NCI-H446 (cell line): ENCODE data around the gene YAF2.
"Not testable (repeated sequence)": the region's sequence is repeated elsewhere in the genome, so short reads cannot be mapped to it uniquely, and the experiment has no call there.

Experiments
- DNase-seq, 2 experiments: peaks; one replicate each; lab custom pipeline; 2025; lab: John Stamatoyannopoulos, UW

The YAF2 gene

DNA sequence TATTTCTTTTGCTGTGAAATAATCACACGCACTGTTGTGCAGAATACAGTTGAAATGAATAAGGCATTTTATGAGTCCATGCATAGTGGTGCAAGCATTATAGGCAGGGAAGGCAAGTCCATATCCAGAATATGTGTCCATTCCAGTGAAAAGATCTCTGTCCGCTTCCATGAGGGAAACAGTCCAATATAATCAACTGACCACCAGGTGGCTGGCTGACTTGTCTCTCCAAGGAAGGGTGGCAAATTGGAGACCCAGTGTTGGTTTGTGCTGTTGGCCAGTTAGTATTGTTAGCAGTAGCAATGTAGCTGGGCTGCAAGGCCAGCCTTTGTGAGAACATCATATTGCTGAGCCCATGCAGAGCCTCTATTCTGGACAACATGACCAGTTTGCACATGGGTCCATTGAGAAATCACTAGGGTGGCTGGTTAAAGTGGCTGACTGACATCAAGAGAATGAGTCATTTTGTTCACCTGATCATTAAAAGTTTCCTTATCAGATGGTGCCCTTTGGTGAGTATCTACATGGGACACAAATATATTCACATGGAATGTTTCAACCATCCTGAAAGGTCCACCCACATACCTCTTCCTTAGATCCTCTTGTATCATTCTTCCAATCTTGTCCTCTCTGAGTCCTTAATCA, 17.3 kb upstream of the YAF2 start:
- DNase-seq = no peak

DNA sequence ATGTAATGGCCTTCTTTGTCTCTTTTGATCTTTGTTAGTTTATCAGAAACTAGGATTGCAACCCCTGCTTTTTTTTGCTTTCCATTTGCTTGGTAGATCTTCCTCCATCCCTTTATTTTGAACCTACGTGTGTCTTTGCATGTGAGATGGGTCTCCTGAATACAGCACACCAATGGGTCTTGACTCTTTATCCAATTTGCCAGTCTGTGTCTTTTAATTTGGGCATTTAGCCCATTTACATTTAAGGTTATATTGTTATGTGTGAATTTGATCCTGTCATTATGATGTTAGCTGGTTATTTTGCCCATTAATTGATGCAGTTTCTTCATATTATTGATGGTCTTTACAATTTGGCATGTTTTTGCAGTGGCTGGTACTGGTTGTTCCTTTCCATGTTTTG, 14.6 kb upstream of the YAF2 start:
- not testable (repeated sequence) for DNase-seq

DNA sequence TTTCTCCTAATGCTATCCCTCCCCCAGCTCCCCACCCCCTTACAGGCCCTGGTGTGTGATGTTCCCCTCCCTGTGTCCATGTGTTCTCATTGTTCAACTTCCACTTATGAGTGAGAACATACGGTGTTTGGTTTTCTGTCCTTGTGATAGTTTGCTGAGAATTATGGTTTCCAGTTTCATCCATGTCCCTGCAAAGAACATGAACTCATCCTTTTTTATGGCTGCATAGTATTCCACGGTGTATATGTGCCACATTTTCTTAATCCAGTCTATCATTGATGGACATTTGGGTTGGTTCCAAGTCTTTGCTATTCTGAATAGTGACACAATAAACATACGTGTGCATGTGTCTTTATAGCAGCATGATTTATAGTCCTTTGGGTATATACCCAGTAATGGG, 11.0 kb upstream of the YAF2 start:
- not testable (repeated sequence) for DNase-seq

DNA sequence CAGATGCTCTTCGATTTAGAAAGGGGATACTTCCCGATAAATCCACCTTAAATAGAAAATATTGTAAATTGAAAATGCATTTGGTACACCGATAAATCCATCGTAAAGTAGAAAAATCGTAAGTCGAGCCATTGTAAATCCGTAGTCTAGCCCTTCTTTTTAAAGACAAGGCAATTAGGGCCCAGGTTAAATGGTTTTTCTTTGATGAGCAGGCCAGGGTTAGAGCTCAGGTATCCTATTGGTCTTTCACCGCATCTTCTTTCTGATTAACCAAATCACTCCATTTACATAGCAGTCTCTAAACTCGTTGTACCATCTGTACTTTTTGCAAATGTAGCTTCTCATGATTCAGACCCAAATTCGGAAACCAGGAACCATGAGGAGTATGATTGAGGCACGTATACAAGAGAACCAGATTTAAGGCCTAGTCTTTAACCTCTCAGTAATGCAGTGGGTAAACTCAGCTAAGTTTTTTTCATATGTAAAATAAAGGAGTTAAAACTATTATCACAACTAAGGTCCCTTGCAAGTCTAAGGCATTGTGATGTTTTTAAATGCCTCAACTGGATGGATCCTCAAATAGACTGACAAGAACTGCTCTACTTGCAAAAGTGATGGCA, 2.2 kb upstream of the YAF2 start:
- DNase-seq = no peak

DNA sequence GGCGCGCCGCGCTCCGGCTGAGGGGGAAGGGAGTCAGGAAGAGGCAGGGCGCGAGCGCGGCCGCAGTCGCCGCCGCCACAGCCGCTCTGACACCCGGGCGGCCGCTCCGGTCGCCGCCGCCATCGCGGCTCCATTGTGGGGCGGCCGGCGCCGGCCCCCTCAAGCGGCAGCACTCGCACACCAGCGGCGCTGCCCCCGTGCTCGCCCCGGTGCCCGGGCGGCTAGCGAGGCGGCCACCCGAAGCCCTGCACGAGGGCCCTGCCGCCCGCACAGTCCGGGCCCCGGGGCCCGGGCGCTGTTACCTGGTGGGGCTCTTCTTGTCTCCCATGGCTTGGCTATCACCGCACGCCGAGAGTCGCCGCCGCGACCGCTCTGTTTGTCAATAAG, 202 bp downstream of the YAF2 start:
- no peak for DNase-seq

DNA sequence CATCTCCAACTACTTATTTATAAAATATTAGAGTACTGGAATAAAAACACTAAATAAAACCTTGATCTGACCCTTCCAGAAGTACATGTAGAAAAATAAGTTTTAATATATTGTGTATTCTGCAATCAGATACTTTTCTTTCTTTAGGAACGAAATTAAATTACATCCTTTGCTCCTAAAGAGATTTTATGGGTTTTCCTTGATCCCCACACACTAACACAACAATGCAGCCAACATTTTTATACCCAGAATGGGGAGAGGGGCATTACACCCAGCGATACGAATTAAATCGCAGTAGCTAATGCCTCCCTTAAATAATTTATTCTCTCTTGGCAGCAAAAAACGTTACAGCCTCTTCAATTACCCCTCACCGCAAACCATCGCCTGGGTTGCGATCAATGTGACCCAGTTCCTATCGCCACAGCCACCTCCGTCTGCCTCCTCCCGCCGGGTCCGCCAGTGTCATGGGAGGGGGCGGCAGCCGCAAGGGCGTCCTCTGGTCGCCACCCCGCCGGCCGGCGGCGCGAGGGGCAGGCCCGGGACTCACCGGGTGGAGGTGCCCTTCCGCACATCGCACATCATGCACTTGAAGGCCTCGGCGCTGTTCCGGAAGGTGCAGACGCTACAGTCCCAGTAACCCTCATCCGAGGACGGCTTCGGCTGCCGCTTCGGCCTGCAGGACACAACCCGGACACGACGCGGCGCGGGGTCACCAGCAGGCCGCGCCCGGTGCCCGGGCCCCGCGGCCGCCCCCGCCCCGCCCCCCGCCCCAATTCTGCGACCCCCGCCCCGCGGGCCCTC, 796 bp downstream of the YAF2 start:
- peak; percentile 23 to 53 for DNase-seq

DNA sequence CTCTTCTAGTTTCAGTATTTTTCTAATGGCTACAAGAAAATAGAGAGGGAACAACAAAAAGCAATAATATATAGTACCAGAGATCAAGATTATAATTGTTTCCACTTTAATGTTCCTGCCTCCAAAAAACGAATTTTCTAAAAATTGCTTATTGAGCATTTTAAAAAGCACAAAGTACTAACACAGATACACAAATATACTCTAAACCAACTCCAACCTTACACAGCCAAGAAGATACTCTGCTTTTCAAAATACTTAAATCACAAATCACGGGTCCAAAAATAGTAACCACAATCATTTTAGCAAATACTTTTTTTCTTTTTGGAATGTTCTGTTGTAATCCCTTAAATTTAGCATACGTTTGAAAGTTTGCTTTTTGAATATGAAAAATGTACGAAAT, 2.0 kb downstream of the YAF2 start:
- no peak for DNase-seq

DNA sequence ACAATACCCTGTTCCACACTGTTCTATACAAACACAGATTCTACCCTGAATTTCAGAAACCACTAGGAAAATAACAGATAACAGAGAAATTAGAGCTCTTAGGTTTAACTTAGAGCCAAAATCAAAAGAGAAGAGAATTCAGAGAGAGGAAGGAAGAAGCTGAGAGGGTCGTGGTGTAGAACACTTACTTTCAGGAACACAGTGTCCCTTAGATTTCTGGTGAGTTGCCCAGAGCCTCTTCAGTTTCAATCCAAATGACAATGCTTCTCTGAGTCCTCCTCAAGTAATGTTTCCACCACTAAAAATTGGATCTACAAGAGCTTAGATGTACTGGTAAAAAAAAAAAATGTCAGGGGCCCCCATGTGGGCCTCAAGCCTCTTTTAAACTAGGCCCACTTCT, 2.6 kb downstream of the YAF2 start:
- DNase-seq = peak in 1 of 2 experiments; percentile 14

DNA sequence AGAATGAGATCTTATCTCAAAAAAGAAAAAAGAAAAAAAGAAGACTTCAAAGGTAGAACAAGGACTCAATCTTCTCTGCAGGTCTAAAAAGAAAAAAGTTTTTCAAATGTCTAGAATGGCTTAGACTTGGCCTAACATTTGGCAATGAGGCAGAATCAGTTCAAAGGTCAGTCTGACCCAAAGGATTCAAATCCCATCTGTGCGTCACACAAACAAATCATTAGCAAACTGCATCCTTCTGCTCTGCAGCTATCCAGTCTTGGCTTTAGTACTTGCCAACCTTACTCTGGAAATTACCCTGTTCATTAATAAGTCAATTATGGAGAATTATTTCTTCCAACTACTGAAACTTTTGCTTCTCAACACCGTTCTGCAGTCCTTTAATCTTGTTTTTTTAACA, 3.1 kb downstream of the YAF2 start:
- DNase-seq = peak in 1 of 2 experiments; percentile 22

DNA sequence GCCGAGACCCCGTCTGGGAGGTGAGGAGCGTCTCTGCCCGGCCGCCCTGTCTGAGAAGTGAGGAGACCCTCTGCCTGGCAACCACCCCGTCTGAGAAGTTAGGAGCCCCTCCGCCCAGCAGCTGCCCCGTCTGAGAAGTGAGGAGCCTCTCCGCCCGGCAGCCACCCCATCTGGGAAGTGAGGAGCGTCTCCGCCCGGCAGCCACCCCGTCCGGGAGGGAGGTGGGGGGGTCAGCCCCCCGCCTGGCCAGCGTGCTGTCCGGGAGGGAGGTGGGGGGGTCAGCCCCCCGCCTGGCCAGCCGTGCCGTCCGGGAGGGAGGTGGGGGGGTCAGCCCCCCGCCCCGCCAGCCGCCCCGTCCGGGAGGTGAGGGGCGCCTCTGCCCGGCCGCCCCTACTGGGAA, 10.5 kb downstream of the YAF2 start:
- not testable (repeated sequence) for DNase-seq

DNA sequence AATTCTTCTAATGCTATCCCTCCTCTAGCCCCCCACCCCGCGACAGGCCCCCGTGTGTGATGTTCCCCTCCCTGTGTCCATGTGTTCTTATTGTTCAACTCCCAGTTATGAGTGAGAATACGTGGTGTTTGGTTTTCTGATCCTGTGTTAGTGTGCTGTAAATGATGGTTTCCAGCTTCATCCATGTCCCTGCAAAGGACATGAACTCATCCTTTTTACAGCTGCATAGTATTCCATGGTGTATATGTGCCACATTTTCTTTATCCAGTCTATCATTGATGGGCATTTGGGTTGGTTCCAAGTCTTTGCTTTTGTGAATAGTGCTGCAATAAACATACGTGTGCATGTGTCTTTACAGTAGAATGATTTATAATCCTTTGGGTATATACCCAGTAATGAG, 13.5 kb downstream of the YAF2 start:
- not testable (repeated sequence) for DNase-seq

DNA sequence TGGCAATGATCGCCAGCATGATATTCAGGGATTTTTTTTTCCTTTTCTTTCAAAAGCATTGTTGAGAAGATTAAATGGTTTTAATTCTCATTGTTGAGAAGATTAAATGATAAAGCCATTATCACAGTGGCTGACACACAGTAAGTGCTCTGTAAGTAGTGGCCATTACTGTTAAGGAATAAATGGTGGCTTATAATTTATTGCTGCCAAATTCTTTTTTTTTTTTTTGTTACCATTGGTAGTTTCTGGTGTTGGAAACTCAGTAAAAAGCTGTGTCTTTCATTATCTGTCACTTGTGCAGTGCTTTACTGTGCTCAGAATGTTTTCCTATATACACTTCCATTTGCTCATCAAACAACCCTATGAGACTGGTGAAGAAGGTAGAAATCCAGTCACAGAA, 15.3 kb downstream of the YAF2 start:
- DNase-seq = no peak

DNA sequence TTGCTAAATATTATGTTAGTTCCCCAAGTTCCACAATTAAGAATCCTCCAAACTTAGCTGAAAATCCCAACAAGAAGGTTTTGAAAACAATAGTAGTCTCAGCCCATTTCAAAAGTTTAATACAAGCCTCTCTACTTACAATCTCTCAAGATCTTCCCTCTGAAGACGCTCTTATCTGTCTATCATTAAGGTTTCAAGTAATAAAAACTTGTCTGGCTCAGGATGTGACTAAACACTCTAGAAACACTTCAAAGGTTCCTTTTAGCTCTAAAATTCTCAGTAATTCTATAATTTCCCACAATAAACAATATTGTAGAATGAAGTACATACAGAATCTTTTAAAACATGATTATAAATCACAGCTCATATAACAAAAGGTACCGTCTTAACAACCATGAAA, 16.3 kb downstream of the YAF2 start:
- DNase-seq = no peak

DNA sequence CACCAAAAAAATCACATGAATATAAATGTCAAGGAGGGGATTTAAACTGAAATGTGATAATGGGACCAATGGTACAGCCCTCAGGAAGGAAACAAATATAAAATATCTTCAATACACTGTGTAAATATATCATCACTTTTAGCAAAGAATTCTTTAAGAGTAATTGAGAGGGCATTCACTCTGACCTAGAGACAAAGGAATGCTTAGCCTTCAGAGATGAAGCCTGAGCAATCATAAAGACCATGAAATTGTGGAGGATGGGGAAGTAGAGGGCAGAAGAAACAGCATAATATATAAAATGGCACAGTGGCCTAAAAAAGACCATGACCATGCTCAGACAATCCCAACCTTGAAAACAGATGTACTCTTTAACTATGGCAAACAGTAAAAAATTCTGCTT, 20.4 kb downstream of the YAF2 start:
- DNase-seq = no peak

DNA sequence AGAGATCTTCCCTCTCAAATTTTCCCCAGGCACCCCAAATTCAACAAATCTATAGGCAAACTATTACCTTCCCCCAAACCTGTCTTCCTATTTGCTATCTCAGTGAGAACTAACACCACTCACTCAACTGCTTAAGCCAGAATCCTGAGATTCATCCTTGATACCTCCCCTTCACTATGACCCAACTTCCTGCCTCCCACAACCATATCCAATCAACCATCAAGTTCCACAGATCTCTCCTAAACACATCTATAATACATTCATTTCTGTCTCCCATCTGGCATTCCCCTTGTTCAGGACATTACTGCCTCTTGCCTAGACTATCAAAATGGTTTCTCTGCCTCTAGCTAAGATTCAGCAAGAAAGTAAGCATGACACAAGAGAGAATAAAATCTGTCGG, 21.3 kb downstream of the YAF2 start:
- DNase-seq = no peak

DNA sequence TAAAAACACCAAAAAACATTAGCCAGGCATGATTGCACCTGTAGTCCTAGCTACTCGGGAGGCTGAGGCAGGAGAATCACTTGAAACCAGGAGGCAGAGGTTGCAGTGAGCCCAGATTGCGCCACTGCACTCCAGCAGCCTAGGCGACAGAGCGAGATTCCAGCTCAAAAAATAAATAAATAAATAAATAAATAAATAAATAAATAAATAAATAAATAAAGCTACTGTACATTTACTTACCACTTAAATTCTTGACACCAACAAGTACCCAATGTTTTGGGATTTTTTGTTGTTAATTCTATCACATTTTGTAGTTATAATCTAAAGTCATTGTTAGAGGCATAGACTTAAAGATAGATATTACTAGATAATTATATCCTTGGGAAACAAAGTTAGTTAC, 22.3 kb downstream of the YAF2 start:
- DNase-seq = not testable (repeated sequence)

DNA sequence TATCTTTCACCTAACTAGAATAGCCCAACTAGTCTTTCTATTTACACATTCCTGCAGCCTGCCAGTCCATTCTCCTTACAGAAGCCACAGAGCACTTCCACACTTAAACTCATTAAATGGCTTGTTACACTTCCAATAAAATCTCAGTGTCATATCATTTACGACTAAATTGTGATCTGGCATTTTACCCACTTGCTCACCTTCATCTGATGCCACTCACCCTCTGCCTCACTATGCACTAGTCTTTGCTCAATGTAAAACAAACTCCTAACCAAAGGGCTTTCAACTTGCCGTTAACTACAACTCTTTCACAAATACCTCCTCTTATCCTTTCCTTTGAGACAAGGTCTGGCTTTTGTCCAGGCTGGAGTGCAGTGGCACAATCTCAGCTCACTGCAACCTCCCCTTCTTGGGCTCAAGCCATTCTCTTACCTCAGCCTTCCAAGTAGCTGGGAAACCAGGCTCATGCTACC, 24.1 kb downstream of the YAF2 start:
- DNase-seq = peak; percentile 3 to 53

DNA sequence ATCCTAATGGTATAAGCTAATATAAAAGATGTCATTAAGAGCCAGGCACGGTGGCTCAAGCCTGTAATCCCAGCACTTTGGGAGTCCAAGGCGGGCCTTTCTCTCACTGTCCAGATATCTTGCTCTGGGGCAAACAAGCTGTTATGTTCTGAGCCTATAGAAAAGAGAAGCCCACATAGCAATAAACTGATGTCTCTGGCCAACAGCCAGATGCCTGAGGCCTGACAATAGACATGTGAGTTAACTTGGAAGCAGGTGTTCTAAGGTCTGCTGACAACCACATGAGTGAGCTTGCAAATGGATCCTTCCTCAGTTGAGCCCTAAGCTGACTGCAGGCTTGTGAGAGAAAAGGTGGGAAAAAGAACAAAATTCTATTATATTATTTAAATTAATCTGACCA, 25.0 kb downstream of the YAF2 start:
- DNase-seq = no peak

DNA sequence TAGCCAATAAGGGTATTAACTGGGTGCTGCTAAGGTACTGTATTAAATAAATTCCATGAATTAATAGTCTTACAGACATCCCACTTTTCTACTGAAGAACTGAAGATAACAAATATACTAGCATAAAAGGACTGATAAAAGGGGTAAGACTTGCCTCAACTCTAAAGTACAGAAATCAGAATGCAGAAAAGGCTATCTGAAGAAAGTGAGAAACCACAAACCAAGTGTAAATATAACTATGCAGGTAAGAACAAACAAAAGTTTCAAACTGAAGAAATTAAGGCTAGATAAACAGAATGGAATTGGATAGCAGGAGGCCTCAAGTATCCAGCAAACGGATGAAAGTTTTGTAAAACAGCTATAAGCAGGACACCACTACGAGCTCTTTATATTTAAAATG, 29.5 kb downstream of the YAF2 start:
- no peak for DNase-seq

DNA sequence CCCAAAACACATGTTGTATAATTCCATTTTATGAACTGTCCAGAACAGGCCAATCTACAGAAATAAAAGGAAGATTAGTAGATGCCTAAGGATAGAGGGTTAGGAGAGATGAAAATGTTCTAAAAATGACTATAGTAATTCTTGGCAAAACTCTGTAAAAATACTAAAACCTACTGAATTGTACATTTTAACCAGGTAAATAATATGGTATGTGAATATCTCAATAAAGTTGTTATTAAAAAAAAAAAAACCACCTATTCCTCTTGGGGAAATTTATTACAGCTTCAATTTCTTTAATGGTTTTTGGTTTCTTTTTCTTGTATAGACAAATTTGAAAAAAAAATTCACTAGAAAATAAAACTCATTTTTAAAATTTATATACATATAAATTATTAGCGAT, 33.2 kb downstream of the YAF2 start:
- DNase-seq = no peak

DNA sequence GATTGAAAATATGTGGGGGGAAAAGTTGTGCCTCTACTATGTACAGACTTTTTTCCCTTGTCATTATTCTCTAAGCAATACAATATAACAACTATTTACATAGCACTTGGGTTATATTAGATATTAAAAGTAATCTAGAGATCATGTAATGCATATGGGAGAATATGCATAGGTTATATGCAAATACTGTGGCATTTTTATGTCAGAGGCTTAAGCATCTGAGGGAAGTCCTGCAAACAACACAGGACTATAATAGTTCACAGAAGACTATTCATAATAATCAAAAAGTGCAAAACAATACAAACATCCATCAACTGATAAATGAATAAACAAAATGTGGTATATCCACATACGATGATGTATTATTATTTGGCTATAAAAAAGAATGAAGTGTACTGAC, 33.7 kb downstream of the YAF2 start:
- no peak for DNase-seq

DNA sequence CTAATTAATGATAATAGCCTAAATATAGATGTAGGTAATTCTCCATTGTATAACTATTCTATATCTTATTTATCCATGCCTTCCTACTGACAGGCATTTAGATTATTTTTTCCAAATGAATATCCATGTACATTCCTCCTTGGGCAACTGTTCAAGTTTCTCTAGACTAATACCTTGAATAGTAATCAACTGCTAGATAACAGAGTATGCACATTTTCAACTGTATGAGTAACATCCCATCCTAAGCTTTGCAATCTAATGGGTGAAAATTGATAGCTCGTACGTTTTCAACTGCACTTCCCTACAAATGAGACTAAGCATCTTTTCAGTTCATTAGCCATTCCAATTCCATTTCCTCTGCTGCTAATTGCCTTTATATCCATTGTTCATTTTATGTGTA, 37.0 kb downstream of the YAF2 start:
- no peak for DNase-seq

DNA sequence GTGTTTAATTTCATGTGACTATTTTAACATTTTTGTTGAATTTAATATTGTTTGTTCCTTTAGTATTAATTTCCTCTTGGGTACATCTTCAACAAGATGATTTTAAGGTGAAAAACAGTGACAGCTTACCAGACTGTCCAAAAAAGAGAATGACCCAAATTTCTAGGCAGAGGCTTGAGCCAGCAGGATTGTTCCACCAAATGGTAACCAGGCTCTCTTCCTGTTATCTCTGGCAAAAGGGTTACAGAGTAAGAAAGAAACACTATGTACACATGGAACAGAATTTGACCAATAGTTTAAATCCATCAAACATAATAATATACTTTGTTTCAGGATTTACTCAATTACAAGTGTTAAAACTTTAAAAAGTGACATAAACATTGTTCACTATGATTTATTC, 39.0 kb downstream of the YAF2 start:
- no peak for DNase-seq
